ENCODE data around the gene DCAF12.

- TF ChIP-seq POLR2A (IDR thresholded peaks at IDR 0.05; ENCODE audit: borderline replicate concordance, extremely low read depth, insufficient read depth, insufficient read length) (no peak), CTCF (IDR thresholded peaks at IDR 0.05 in 2 of 3, conservative IDR thresholded peaks at IDR 0.05 in 1 of 3; ENCODE audit: borderline replicate concordance in 1 of 3, insufficient read depth in 1 of 3, low read depth in 2 of 3, low read length in 2 of 3) (no peak), EZH2 (IDR thresholded peaks at IDR 0.05) (no peak), POLR2AphosphoS5 (IDR thresholded peaks at IDR 0.05; ENCODE audit: low read depth, low read length) (no peak), YY1 (IDR thresholded peaks at IDR 0.05; ENCODE audit: extremely low read depth, insufficient replicate concordance, low read depth, low read length) (no peak), ATF3 (IDR thresholded peaks at IDR 0.05) (no peak), MAX (IDR thresholded peaks at IDR 0.05) (no peak), JUND (IDR thresholded peaks at IDR 0.05) (no peak), TCF7L2 (IDR thresholded peaks at IDR 0.05; ENCODE audit: borderline replicate concordance, extremely low read depth, insufficient read depth, insufficient read length) (no peak)
- TF ChIP-seq, protein P1, sequence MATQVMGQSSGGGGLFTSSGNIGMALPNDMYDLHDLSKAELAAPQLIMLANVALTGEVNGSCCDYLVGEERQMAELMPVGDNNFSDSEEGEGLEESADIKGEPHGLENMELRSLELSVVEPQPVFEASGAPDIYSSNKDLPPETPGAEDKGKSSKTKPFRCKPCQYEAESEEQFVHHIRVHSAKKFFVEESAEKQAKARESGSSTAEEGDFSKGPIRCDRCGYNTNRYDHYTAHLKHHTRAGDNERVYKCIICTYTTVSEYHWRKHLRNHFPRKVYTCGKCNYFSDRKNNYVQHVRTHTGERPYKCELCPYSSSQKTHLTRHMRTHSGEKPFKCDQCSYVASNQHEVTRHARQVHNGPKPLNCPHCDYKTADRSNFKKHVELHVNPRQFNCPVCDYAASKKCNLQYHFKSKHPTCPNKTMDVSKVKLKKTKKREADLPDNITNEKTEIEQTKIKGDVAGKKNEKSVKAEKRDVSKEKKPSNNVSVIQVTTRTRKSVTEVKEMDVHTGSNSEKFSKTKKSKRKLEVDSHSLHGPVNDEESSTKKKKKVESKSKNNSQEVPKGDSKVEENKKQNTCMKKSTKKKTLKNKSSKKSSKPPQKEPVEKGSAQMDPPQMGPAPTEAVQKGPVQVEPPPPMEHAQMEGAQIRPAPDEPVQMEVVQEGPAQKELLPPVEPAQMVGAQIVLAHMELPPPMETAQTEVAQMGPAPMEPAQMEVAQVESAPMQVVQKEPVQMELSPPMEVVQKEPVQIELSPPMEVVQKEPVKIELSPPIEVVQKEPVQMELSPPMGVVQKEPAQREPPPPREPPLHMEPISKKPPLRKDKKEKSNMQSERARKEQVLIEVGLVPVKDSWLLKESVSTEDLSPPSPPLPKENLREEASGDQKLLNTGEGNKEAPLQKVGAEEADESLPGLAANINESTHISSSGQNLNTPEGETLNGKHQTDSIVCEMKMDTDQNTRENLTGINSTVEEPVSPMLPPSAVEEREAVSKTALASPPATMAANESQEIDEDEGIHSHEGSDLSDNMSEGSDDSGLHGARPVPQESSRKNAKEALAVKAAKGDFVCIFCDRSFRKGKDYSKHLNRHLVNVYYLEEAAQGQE (IDR thresholded peaks at IDR 0.05; ENCODE audit: low read depth): no peak
Measured at GRCh38 chr9:34070606-34071324, 55.7 kb downstream of the DCAF12 start.
